ENCODE measurements around the gene PHPT1.
"Not testable (repeated sequence)": the region's sequence is repeated elsewhere in the genome, so short reads cannot be mapped to it uniquely, and the experiment has no call there.

PHPT1 gene

DNA sequence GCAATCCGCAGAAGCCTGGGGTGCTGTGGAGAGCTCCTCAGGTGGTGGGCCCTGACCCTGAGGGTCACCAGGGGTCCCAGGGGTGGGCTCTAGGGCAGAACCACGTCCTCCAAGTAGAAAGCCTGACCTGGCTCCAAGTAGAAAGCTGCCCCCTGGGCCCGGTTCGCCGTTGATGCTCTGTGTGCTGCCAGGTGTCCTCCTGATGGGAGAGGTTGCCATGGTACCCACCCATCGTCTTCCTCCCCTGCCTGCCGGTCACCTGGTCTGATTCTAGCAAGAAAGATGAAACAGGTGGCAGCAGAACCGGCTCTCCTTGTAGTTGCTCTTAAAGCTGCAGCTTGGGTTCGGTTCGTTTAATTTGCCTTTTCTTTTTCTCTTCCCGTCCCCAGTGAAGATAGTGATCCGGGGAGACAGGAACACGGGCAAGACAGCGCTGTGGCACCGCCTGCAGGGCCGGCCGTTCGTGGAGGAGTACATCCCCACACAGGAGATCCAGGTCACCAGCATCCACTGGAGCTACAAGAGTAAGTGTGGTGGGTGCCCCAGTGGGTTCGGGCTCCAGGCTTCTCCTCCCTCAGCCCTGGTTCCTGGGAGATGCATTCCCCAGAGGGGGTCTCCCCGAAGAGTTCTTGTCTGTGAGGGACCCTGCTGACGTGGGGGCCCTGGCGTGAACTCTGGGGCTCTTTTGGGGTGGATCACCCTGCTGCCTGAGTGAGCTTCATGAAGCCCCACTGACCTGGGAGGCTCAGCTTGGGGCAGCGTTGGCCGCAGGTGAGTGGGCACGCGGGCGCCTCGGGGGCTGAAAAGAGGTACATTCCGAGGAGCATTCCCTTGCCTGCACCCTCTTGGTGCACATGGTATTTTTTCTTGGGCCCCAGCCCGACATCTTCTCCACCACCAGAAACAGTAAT lies 25.8 kb upstream of the PHPT1 start:
- DNase-seq = no peak

DNA sequence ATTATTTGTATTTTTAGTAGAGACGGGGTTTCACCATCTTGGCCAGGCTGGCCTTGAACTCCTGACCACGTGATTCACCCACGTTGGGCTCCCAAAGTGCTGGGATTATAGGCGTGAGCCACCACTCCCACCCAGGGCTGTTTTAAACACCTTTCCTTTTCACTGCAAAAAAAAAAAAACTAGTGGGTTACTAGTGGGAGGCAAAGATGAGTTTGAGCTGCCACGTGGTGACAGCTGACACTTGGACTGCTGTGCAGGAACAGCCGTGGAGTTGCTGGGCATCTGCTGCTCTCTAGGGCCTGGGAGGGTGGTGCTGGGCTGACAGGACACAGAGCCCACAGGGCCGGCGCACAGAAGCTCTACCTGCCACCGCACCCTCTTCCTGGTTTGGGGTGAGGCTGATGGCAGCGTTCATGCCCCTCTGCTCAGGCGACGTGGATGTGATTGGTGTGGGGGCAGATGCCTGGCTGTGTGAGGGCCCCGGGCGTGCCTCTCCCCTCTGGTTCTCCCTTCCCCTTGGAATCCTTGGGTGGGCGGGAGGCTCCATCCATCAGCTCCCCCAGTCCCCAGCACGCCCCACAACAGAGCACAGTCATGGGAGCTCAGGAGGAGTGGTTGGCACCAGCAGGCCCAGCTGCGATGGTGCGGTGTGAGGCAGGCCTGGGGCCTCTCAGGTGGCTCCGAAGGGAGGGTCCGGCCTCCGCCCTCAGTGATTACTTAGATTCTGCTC lies 24.5 kb upstream of the PHPT1 start:
- DNase-seq = no peak

DNA sequence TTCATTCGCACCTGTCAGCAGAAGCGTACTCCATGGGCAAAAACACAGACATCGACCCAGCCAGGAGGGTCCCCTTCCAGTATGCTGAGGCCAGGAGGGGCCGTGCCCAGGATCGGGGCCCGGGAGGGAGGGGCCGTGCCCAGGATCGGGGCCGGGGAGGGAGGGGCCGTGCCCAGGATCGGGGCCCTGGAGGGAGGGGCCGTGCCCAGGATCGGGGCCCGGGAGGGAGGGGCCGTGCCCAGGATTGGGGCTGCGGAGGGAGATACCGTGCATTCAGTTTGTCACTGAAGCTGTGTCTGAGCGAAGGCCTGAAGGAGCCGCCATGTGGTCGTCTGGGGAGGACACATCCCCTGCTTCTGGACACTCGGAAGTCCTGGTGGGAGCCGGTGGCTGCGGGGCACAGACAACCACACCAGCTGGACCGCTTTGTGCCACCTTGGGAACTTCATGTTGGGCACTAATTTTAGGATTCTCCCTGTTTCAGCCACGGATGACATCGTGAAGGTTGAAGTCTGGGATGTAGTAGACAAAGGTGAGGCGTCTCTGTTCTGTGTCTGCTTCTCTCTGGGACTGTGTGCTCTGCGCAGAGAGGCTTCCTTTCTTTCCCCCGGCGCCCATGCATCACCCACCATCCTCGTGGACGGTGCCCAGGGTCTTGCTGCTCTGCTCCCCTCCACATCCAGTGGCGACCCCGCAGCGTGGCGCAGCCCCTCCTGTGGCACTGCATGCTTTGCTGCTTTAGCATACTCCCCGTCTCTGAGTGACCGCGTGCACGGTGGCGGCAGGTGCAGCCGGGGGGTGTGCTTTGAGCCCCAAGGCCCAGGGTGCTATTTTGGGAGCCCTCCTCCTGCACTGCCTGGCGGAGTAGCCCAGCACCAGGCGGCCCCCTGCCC lies 23.7 kb upstream of the PHPT1 start:
- no peak for DNase-seq

DNA sequence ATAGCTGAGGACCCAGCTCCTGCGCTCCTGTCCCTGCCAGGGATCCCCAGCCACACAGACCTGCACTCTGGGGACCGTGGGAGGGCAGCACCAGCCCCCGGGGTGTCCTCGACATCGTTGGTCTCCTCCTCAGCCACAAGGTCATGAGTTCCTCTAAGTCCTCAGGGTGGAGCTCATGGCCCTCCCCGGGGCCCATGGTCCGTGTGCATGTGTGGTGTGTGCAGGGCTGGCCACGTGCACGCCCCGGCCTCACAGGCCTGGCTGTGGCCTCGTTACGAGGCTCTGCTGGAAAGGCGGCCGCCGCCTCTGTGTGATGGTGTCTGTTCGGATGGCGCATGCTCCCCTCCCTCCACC lies 23.0 kb upstream of the PHPT1 start:
- no peak for DNase-seq

DNA sequence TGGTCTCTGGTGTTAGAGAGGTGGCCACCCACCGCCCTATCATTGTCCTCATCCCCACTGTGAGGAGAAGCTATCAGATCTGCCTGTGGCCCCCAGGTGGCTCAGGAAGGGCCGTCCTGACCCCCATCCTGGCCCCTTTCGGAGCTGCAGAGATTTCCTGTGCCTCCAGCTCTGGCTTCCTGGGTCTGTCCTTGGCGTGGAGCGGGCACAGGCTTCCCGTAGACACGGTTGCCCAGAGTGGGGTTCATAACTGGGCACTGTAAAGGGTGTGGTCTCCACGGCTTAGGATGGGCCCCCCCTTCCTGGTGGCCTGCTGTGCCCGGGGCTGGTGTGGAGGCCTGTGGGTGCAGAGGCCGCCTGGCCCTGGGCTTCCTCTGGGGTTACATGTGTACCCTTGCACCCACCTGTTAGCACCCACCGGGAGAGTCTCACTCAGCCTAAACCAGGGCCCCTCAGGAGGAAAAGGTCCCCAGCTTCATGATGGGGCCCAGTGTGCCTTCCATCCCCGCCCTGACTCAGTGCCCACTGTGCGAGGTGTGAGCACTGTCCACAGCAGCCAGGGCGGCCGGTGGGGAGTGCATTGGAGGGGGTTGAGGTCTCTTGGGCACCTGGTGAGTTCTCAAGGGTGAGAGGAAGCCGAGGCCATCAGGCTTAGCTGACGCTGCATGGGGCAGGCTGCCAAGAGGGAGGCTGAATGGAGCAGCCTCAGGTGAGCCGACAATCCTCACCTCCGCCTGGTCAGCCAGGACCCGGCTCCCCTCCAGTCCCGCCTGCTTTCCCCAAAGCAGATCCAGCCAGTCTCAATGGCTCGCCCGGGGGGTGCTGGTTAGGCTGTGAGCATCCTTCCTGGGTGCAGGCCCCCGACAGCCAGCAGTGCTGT lies 22.3 kb upstream of the PHPT1 start:
- DNase-seq = no peak

DNA sequence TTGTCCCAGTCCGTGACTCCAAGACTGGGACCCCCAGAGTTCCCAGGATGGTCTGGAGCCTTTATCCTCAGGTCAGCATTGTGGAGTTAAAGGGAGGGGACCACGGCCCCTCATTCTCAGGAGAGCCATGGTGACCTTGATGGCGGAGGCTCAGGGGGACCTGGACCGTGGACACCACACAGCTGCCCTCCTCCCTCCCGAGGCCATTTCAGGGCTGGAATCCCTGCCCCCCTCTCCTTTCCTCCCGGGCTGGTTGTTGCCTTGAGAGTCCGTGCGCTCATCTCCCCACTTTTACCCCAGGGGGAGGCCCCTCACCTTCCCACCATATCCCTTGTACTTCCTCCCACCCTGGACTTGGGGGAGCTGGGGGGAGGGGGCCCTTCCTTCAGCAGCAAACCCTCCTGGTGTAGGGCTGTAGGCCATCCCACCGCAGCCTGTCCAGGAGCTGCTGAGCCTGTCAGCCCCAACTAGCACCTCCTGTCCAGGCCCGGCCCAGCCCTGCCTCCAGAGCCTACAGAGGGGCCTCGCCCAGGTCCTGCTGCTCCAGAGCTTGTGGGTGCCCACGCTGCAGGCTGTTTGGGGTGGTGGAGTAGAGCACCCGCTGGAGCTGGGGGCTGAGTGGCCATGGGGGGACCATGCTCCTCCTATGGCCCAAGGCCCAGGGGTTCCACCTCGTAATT lies 21.3 kb upstream of the PHPT1 start:
- DNase-seq = no peak

DNA sequence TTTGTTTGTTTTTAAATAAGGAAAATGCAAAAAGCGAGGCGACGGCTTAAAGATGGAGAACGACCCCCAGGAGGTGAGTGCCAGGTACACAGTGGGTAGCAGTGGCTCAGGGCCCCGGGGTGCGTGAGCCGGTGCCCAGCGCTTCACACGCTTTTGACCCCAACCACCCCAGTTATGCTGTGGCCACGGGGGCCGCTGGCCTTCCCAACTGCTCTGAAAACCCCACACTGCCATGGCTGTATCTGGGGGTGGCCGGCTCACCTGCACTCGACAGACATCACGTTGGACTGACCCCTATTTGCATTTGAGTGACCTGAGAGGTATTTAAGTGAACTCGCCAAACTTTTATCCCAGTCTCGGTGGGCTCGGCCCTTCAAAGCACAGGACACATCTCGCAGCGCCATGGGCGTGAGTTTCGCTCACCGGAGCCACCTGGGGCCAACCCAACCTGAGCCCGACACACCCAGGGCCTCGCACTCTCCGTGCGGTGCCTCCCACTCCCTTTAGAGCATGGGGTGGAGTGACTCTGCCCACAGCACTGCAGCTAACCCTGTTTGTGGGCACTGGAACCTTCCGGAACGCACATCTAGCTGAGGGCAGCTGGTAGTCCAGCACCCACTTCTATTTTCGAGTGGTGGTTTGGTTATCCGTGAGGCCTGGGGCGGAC lies 20.6 kb upstream of the PHPT1 start:
- no peak for DNase-seq

DNA sequence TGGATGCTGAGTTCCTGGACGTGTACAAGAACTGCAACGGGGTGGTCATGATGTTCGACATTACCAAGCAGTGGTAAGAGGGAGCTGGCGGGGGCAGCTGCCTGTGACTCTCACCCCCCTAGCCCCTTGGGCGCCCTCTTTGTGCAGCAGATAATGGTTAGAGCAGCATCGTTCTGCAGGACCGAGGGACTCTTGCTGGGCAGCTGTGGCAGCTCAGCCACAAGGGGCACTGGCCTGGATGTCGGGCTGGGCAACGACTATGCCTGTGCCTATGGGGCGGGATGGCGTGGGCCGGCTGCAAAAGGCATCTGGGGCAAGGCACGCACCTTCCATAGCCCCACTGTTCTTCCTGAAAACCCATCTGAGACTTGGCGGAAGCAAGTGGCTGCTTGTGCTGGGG lies 19.8 kb upstream of the PHPT1 start:
- no peak for DNase-seq

DNA sequence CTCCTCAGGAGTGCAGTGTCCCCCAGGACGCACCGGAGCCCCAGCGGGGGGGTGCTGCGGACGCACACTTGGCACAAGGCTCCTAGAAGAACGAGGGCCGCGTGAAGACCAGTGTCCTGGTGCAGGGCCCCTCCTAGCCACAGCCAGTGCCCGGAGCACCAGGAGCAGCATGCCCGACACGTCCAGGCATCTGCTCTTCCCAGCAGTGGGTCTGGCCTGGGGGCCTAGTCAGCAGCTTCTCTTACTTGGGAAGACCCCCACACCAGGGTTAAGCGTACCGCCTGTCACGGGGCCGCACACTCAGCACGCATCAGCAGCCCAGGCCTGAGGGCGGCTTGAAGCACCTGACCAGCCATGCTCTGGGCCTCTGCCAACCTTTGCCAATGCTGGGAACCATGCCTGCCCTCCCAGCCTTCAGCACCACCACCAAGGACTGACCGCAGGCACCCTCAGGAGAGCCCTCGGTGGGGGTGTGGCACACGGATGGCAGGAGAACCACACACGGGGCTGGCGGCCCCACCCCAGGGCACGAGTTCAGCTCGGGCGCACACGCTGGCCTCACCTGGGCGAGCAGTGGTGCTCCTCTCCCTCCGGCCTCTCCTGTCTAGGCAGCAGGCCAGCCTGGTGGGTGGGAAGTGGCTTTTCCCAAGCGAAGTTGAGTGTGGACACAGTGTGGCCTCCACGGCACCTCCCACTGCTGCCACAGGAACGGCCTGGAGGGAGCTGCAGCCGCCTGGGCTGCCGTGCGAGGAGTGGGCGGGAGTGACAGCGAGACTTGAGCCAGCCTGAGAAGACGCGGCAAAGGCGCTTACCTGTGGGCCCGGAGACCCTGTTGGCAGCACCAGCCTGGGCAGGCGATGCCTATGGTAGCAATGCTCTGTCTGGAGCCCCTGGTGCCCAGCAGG lies 19.0 kb upstream of the PHPT1 start:
- no peak for DNase-seq

DNA sequence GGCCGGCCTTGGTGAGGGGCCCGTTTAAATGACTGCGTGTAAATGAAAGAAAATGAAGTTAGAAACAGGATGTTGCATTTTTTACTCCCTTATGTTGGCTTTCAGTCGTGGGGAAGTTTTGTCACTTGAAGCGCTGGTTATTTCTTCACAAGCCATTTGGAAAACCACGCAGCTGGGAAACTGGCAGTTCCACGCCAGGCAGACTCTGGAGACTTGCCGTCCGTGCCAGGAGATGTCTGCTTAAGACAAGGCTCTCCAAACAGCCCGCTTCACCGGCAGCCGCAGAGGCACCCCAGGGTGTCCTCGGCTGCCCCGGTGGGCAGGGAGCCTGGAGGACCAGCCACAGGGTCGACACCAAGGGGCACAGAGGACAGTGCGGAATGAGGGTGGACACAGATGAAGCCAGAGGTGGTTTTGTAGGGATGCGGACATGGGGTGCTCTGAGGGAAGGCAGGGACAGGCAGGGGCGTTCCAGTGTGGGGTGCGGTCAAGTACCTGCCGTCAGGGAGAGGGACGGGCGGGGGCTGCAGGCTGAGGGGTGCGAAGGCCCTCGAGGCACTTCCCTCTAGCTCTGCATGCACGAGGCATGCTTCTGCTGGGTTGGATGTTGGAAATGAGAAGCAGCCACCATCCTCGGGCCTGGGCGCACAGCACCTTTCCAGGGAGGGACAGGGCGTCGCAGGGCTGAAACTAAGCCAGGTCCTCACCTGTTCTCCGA lies 18.0 kb upstream of the PHPT1 start:
- no peak for DNase-seq

DNA sequence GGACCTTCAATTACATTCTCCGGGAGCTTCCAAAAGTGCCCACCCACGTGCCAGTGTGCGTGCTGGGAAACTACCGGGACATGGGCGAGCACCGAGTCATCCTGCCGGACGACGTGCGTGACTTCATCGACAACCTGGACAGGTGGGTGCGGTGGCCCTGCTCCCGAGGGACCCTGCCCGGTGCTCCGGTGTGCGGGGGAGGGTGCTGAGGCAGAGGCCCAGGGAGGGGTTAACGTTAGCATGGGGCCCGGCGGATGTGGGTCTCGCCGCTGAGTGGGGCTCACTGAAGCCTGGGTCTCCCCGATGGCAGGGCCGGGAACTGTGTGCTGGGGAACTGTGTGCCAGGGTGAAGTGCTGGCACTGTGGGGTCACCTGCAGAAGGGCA lies 17.5 kb upstream of the PHPT1 start:
- DNase-seq = no peak

DNA sequence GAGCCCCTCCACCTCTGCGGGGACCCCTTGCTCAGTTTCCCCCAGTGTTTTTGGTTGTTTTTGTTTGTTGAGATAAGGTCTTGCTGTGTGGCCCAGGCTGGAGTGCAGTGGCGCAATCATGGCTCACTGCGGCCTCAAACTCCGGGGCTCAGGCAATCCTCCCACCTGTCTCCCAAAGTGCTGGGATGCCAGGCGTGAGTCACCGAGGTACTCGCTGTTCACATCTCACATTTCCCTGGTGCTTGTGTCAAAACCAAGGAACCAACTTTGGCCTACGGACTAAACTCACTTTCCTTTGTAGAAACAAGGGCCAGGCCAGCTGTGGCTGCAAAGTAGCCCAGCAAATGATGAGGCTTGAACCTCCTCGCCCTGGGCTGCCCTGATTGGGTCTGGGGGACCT lies 16.6 kb upstream of the PHPT1 start:
- no peak for DNase-seq

DNA sequence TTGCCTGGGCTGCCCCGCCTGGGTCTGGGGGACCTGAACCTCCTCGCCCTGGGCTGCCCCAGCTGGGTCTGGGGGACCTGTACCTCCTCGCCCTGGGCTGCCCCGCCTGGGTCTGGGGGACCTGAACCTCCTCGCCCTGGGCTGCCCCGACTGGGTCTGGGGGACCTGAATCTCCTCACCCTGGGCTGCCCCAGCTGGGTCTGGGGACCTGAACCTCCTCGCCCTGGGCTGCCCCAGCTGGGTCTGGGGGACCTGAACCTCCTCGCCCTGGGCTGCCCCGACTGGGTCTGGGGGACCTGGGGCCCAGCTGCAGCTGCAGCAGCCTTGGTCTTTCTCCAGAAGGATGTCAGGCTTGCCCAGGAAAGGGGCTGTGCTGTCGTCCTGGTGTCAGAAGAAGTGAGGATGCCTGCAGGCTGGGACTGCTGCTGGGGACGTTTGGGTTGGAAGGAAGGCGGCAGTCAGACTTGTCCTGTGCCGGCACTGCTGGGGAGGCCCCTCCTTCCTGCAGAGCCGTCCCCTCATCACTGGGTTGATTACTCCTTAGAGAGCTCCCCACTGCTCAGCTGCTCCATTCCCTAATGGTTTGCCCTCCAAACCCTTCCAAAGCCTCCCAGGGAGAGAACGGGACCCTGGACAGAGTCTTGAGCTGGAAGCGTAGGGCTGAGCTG lies 15.7 kb upstream of the PHPT1 start:
- not testable (repeated sequence) for DNase-seq

DNA sequence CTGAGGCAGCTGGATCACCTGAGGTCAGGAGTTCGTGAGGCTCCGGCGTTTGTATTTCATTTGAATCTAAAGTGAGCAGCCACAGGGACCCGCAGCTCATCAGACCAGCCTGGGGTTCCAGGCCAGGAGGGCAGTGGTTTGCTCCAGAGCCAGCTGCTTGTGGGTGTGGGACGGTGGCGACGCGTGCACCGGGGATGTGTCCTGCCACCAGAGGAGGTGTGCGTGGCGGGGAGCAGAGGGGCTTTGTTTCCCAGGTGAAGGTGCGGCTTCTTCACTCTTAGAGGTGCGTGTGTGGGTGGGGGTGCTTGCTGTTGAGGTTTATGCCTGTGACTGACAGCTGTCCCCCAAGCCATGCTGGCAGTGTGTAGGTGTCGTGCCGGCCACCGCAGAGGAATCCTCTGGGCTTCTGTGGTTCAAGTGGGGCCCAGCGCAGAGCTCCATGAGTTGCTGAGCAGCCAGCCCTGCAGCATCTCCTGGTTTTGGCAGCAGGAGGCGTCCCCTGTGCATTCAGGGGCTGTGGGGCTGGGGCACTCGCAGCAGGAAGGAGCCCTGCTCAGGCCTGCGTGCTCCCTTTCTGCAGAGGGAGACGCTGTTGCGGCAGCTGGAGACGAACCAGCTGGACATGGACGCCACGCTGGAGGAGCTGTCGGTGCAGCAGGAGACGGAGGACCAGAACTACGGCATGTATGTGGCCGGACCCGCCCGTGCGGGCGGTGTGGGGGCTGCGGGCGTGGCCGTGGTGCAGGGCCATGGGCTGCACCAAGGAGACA lies 13.9 kb upstream of the PHPT1 start:
- no peak for DNase-seq

DNA sequence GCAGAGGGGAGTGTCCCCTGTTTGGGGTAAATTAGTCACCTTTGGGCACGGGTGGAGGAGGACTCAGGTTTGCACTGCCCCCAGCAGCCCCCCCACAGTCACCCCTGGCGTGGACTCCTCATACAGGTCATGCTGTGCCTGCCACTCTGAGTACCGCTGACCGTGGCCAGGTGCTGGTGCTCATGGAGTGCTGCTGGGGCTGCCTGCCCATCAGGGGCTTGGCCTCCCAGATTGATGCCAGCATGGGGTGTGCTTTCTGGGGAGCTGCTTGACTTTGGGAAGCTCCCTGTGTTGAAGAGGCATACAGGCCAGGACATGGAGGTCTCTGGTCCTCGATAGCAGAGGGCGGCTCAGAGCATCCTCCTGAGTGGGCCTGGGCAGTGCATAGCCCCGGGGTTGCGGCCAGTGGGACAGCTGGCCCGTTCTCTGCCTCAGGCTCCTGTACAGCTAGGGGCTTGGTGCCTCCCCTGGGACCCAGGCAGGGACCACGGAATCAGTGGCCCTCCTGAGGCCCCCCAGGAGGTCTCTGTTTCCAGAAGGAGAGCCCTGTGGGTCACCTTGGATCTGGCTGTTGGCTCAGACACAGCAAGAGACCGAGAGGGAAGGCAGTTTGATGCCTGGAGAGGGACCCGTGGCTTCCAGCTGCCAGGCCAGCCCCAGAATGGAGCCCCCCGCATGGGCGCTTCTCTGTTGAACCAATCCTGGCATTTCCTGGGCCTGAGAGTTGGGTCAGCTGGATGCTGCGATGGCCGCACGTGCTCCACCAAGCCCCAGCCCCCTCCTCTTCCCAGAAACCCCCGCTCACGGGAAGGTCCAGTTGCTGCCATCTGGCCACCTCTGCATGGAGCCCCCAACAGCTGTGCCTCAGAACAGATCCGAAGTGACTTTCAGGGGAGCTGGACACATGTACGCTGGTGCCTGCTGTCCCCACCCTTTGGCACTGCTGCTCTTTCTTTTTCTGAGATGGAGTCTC lies 13.0 kb upstream of the PHPT1 start:
- DNase-seq = no peak

DNA sequence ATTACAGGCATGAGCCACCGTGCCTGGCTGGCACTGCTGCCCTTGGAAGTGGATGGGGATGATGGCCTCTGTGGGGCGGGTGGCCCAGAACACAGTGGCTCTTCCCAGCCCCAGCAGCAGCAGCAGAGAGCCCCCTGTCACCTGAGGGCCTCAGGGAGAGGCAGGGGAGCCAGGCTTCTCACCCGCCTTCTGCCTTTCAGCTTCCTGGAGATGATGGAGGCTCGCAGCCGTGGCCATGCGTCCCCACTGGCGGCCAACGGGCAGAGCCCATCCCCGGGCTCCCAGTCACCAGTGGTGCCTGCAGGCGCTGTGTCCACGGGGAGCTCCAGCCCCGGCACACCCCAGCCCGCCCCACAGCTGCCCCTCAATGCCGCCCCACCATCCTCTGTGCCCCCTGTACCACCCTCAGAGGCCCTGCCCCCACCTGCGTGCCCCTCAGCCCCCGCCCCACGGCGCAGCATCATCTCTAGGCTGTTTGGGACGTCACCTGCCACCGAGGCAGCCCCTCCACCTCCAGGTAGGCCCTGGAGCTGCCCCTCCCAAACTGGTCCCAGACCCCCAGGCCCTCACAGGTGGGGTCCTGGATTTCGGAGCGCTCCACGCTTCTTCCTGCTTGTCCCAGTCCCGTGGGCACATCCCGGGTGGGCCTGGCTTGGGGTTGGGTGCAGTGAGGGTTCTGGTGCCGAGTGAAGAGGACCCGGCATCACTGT lies 11.9 kb upstream of the PHPT1 start:
- no peak for DNase-seq

Data from NCI-H1092 treated with DMSO at 0.1 percent for 48 hours (cell line).